Vagina (tissue), 2 donors: ENCODE measurements around the gene DDX54.

Experiments
- CTCF ChIP-seq, 3 experiments: fragments of 450-650 bp in 2 of 3; fragments of 200-600 bp in 1 of 3; sonication (generic) in 1 of 3; IDR thresholded peaks; one replicate each; pipeline ENCODE4 v1.5.1; 2017 to 2019; ENCODE audit warnings: antibody characterized with exemption in 3 of 3, mild to moderate bottlenecking in 2 of 3, moderate library complexity in 2 of 3
- POLR2A ChIP-seq, 2 donors: fragments of 450-650 bp; IDR thresholded peaks; one replicate each; pipeline ENCODE4 v1.6.1; 2017; ENCODE audit warnings: antibody characterized with exemption in 2 of 2, mild to moderate bottlenecking in 2 of 2, moderate library complexity in 2 of 2

- no peak for TF ChIP-seq CTCF (IDR thresholded peaks at IDR 0.05)
- no peak for TF ChIP-seq POLR2A (IDR thresholded peaks at IDR 0.05)
Measured at GRCh38 chr12:113181975-113182374, 3.3 kb downstream of the DDX54 start.
